DLD1 (cell line): ENCODE results near the gene ALG5.

ENCODE experiments used
- in situ Hi-C: cut with HindIII; loops from 2 replicates; pipeline ENCODE4 v1.10.0; 2017; ENCODE audit warnings: low sequenced_read_pairs

ALG5 gene

GRCh38 chr13:36999054-36999714 lies at the start of gene ALG5:
ALG5 (minus strand) TSS chr13:36999340; CDS start chr13:36999300, 40 bp downstream.
- in situ Hi-C loops: no loop called here

GRCh38 chr13:37047846-37048245 lies 48.7 kb upstream of the ALG5 start:
- in situ Hi-C loops: no loop called here

- in situ Hi-C loops: no loop called here
These were observed 47.9 kb upstream of the ALG5 start for GRCh38 chr13:37047032-37047431.

- in situ Hi-C loops: no loop called here
These were observed 46.9 kb upstream of the ALG5 start for GRCh38 chr13:37046062-37046461.

GRCh38 chr13:37040789-37041188 lies 41.6 kb upstream of the ALG5 start:
- in situ Hi-C loops: no loop called here

- in situ Hi-C loops: no loop called here
These were observed 40.8 kb upstream of the ALG5 start for GRCh38 chr13:37039896-37040295.

- in situ Hi-C loops: no loop called here
These were observed 38.1 kb upstream of the ALG5 start for GRCh38 chr13:37037241-37037640.

GRCh38 chr13:37029617-37030016 lies 30.5 kb upstream of the ALG5 start:
- in situ Hi-C loops: no loop called here

GRCh38 chr13:37027639-37028038 lies 28.5 kb upstream of the ALG5 start:
- in situ Hi-C loops: no loop called here

- in situ Hi-C loops: no loop called here
These were observed 27.6 kb upstream of the ALG5 start for GRCh38 chr13:37026771-37027170.

GRCh38 chr13:37023871-37024270 lies 24.7 kb upstream of the ALG5 start:
- in situ Hi-C loops: no loop called here

- in situ Hi-C loops: no loop called here
These were observed 15.5 kb upstream of the ALG5 start for GRCh38 chr13:37014609-37015008.

GRCh38 chr13:37011788-37012187 lies 12.6 kb upstream of the ALG5 start:
- in situ Hi-C loops: no loop called here

- in situ Hi-C loops: no loop called here
These were observed 11.9 kb upstream of the ALG5 start for GRCh38 chr13:37011002-37011401.

GRCh38 chr13:37010424-37010823 lies 11.3 kb upstream of the ALG5 start:
- in situ Hi-C loops: no loop called here

GRCh38 chr13:37009692-37010091 lies 10.6 kb upstream of the ALG5 start:
- in situ Hi-C loops: no loop called here

- in situ Hi-C loops: no loop called here
These were observed 2.7 kb upstream of the ALG5 start for GRCh38 chr13:37001921-37002250.

GRCh38 chr13:36998624-36999041 lies 507 bp downstream of the ALG5 start:
- in situ Hi-C loops: no loop called here

- in situ Hi-C loops: no loop called here
These were observed 1.3 kb downstream of the ALG5 start for GRCh38 chr13:36997716-36998427.

GRCh38 chr13:36992362-36992761 lies 6.8 kb downstream of the ALG5 start:
- in situ Hi-C loops: no loop called here

GRCh38 chr13:36986462-36987240 lies 12.5 kb downstream of the ALG5 start:
- in situ Hi-C loops: no loop called here

- in situ Hi-C loops: no loop called here
These were observed 17.9 kb downstream of the ALG5 start for GRCh38 chr13:36981156-36981743.
